ENCODE results near the gene CCL16.

Gene CCL16

GRCh38 chr17:36001862-36002603 lies 20.7 kb upstream of the CCL16 start:
- Histone ChIP-seq H3K36me3 (ENCODE audit: low read length) (no peaks in the 10 kb centered on the region), H3K9me3 (ENCODE audit: insufficient read depth, low read length) (no peaks in the 10 kb centered on the region), H3K4me2 (ENCODE audit: low read depth, low read length, poor library complexity, severe bottlenecking) (no peak overlapping the region), H4K20me1 (ENCODE audit: low read depth, low read length) (no peaks in the 10 kb centered on the region), H3K9me2 (replicated peaks; ENCODE audit: insufficient read depth, low read length) (no peaks in the 10 kb centered on the region), H3K4me3 (ENCODE audit: insufficient read depth, low read length, poor library complexity, severe bottlenecking) (no peak overlapping the region), H3F3A (ENCODE audit: insufficient read depth) (no peaks in the 10 kb centered on the region), H3K27ac (ENCODE audit: low read depth, low read length) (no peak overlapping the region), H3K9ac (ENCODE audit: low read length) (no peak overlapping the region), H3K79me2 (ENCODE audit: insufficient read depth, low read length) (no peaks in the 10 kb centered on the region), H3K27me3 (ENCODE audit: low read length) (no peaks in the 10 kb centered on the region), H2AFZ (ENCODE audit: low read depth, low read length, severe bottlenecking) (no peak overlapping the region)
- TF ChIP-seq CTCF (IDR thresholded peaks at IDR 0.05; ENCODE audit: insufficient read depth, low read length, poor library complexity, severe bottlenecking) (no peak), EZH2phosphoT487 (conservative IDR thresholded peaks at IDR 0.05; ENCODE audit: low read length) (no peak)

DNA sequence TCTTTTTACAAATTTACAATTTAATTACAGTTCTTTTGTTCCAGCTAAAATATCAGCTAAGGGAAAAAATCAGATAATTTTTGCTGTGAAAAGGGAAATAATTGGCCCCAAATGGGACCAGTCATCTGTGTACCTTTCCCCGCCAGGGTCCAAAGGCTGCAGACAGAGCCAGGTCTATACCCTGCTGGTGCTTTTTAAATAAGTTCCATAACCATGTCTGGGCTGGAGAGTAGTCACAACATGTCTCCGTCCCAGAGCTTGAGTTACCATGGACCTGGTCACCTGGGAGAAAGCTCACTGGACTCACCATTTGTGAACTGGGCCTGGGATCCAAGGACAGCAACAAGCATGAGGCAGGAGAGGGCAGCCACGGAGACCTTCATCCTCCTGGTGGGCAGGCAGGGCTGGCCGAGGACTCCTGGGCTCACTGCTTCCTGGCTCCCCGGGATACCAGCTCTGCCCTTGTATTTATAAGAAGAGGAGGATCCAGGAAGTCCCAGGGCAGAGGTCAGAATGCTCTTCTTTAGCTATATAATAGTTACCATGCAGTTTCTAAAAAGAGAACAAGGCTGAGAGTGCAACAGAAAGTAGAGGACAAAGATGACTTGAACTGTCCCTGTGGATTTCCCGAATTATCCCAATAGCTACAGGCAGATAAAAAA lies 19.9 kb upstream of the CCL16 start, which contains the start of gene CCL15:
CCL15 (minus strand) TSS at position 444 of the 662 bp plus-strand sequence; CDS start at position 383, 61 bp downstream.
- TF ChIP-seq CTCF (IDR thresholded peaks at IDR 0.05; ENCODE audit: insufficient read depth, low read length, poor library complexity, severe bottlenecking), result no peak
- no peak for TF ChIP-seq EZH2phosphoT487 (conservative IDR thresholded peaks at IDR 0.05; ENCODE audit: low read length)
- no peaks in the 10 kb centered on the region for H3K9me2 ChIP-seq (replicated peaks; ENCODE audit: insufficient read depth, low read length)
- no peak within 1 kb of the TSS for H3K4me2 ChIP-seq (ENCODE audit: low read depth, low read length, poor library complexity, severe bottlenecking)
- H3F3A ChIP-seq (ENCODE audit: insufficient read depth), result no peaks in the 10 kb centered on the region
- H3K27ac ChIP-seq (ENCODE audit: low read depth, low read length), result no peak within 1 kb of the TSS
- H3K79me2 ChIP-seq (ENCODE audit: insufficient read depth, low read length), result no peaks in the 10 kb centered on the region
- no peaks in the 10 kb centered on the region for H3K36me3 ChIP-seq (ENCODE audit: low read length)
- no peak within 1 kb of the TSS for H3K4me3 ChIP-seq (ENCODE audit: insufficient read depth, low read length, poor library complexity, severe bottlenecking)
- H3K9me3 ChIP-seq (ENCODE audit: insufficient read depth, low read length), result no peaks in the 10 kb centered on the region
- no peaks in the 10 kb centered on the region for H4K20me1 ChIP-seq (ENCODE audit: low read depth, low read length)
- H2AFZ ChIP-seq (ENCODE audit: low read depth, low read length, severe bottlenecking), result no peak within 1 kb of the TSS
- H3K9ac ChIP-seq (ENCODE audit: low read length), result no peak within 1 kb of the TSS
- H3K27me3 ChIP-seq (ENCODE audit: low read length), result no peaks in the 10 kb centered on the region

DNA sequence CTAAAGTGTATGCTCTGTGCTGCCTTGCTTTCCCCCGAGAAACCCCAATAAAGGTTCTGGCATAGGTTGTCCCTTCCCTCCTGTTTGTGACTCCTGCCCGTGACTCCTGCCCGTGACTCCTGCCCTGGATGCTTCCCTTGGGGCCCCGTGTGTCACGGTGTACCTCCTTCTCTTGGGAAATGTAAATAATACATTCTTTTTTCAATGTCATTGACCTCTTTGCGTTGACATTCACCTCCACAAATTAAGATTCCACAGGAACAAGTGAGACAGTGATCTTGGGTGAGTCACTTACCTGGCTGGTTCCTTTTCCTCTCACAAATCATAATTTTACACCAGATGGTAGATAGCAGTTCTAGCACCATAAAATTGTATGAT lies 19.4 kb upstream of the CCL16 start:
- Histone ChIP-seq H3K79me2 (ENCODE audit: insufficient read depth, low read length) (no peaks in the 10 kb centered on the region), H3K9ac (ENCODE audit: low read length) (no peak overlapping the region), H3K27ac (ENCODE audit: low read depth, low read length) (no peak overlapping the region), H3F3A (ENCODE audit: insufficient read depth) (no peaks in the 10 kb centered on the region), H3K36me3 (ENCODE audit: low read length) (no peaks in the 10 kb centered on the region), H3K27me3 (ENCODE audit: low read length) (no peaks in the 10 kb centered on the region), H3K4me2 (ENCODE audit: low read depth, low read length, poor library complexity, severe bottlenecking) (no peak overlapping the region), H3K9me2 (replicated peaks; ENCODE audit: insufficient read depth, low read length) (no peaks in the 10 kb centered on the region), H3K9me3 (ENCODE audit: insufficient read depth, low read length) (no peaks in the 10 kb centered on the region), H2AFZ (ENCODE audit: low read depth, low read length, severe bottlenecking) (no peak overlapping the region), H3K4me3 (ENCODE audit: insufficient read depth, low read length, poor library complexity, severe bottlenecking) (no peak overlapping the region), H4K20me1 (ENCODE audit: low read depth, low read length) (no peaks in the 10 kb centered on the region)
- TF ChIP-seq CTCF (IDR thresholded peaks at IDR 0.05; ENCODE audit: insufficient read depth, low read length, poor library complexity, severe bottlenecking), result no peak

Data from SU-DHL-6 (cell line).